NB4 (cell line): Measurements from ENCODE around the gene REEP1.

Experiments used
- POLR2A ChIP-seq: IDR thresholded peaks from 2 replicates; pipeline ENCODE4 v1.6.1; 2011; ENCODE audit warnings: mild to moderate bottlenecking; ENCODE audit not compliant: insufficient read length; ENCODE audit errors: extremely low read depth
- TF ChIP-seq, protein P1 (sequence below): IDR thresholded peaks from one replicate; pipeline ENCODE4 v1.5.1; 2012; ENCODE audit warnings: low read depth, low read length

DNA sequence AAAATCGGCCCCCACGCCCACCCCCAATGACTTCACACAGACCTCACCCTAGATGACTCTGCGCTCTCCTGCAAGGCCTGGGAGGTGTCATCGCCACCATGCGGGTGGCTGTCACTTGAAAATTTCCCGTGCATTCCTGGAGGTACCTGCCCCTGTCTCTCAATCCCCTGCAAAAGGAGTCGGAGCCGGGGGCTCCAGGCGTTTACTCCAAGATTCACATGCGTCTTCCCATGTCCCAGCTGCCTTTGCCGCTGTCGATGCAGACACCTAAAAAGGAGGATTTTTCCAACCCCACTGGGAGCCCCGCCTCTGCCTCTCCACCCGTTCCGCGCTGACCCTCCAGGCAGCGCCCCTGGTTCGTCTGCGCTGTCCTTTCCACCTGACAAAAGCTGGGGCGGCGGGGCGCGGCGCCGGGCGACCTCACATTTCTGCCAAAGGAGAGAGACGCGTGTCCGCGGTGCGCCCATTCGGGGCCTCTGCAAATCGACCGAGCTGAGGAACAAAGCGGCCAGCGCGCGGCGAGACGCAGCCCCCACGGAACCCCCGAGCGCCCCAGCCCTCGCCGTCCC is 667 bp downstream of the REEP1 start:
- TF ChIP-seq, protein P1, sequence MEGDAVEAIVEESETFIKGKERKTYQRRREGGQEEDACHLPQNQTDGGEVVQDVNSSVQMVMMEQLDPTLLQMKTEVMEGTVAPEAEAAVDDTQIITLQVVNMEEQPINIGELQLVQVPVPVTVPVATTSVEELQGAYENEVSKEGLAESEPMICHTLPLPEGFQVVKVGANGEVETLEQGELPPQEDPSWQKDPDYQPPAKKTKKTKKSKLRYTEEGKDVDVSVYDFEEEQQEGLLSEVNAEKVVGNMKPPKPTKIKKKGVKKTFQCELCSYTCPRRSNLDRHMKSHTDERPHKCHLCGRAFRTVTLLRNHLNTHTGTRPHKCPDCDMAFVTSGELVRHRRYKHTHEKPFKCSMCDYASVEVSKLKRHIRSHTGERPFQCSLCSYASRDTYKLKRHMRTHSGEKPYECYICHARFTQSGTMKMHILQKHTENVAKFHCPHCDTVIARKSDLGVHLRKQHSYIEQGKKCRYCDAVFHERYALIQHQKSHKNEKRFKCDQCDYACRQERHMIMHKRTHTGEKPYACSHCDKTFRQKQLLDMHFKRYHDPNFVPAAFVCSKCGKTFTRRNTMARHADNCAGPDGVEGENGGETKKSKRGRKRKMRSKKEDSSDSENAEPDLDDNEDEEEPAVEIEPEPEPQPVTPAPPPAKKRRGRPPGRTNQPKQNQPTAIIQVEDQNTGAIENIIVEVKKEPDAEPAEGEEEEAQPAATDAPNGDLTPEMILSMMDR = no peak
- TF ChIP-seq POLR2A = no peak
